HG02973 (cell line): ENCODE results near the gene PSAT1.

Experiments
- ATAC-seq: cut with Tn5 transposase; IDR thresholded peaks from one replicate; pipeline ENCODE4 v1.9.1; 2021; ENCODE audit warnings: moderate library complexity; ENCODE audit not compliant: unreplicated experiment

Gene PSAT1

GRCh38 chr9:78358329-78359051 lies 61.6 kb downstream of the PSAT1 start:
- ATAC-seq, result no peak

GRCh38 chr9:78363221-78363620 lies 66.3 kb downstream of the PSAT1 start:
- no peak for ATAC-seq

GRCh38 chr9:78365748-78366697 lies 69.1 kb downstream of the PSAT1 start:
- ATAC-seq, result no peak

- ATAC-seq, result no peak
These were observed 69.9 kb downstream of the PSAT1 start for GRCh38 chr9:78366827-78367226.

GRCh38 chr9:78368236-78368635 lies 71.3 kb downstream of the PSAT1 start:
- no peak for ATAC-seq

- ATAC-seq, result no peak
These were observed 72.8 kb downstream of the PSAT1 start for GRCh38 chr9:78369639-78370219.

GRCh38 chr9:78370991-78371390 lies 74.1 kb downstream of the PSAT1 start:
- ATAC-seq, result no peak

- ATAC-seq, result no peak
These were observed 75.1 kb downstream of the PSAT1 start for GRCh38 chr9:78371981-78372380.
